Stimulated activated CD8-positive, alpha-beta memory T cell treated with anti-CD3 and anti-CD28 coated beads, Interleukin-12 subunit alpha, Interleukin-12 subunit beta, amount 100 ng/mL, for 24 hours (primary cell): Measurements from ENCODE around the gene CCDC177.
"Not testable (repeated sequence)": the region's sequence is repeated elsewhere in the genome, so short reads cannot be mapped to it uniquely, and the experiment has no call there.

Source experiments
- DNase-seq: peaks from one replicate; pipeline ENCODE4 v3.0.0-alpha.2; 2020; ENCODE audit errors: extremely low read depth

The CCDC177 gene

DNA sequence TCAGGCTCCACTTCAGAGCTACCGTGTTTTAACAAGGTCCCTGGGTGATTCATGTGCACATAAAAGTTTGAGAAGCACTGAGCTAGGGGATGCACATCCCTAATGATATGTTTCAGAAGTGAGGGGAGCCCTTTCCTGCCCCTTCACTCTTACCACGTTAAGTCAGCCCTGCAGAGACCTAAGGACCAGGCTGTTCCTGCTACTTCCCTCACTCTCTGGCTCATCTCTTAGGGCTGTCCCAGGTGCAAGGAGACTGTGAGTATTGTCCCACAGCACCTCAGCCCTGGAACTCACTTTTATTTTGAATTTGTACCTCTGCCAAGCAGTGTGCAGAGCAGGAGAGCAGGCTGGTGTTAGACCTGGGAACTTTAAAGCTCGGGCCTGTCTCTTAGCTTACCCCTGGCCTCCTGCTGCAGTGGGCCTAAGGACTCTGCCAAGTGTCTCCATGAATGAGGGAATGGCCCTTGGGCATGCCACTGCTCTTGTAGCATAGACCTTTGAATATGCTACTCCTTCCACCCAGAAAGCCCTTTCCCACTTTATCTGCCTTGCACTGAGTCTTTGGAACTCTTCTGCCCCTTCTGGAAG lies 25.7 kb upstream of the CCDC177 start:
- no peak for DNase-seq

DNA sequence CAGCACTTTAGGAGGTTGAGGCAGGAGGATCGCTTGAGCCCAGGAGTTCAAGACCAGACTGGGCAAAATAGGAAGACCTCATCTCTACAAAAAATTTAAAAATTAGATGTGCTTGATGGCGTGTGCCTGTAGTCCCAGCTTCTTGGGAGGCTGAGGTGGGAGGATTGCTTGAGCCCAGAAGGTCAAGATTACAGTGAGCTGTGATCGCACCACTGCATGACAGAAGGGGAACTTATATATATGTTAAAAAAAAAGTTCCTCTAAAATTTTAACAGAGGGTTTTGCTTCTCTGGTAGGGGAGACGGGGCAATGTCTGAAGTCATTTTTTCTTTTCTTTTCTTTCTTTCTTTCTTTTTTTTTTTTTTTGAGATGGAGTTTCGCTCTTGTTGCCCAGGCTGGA lies 24.8 kb upstream of the CCDC177 start:
- not testable (repeated sequence) for DNase-seq

DNA sequence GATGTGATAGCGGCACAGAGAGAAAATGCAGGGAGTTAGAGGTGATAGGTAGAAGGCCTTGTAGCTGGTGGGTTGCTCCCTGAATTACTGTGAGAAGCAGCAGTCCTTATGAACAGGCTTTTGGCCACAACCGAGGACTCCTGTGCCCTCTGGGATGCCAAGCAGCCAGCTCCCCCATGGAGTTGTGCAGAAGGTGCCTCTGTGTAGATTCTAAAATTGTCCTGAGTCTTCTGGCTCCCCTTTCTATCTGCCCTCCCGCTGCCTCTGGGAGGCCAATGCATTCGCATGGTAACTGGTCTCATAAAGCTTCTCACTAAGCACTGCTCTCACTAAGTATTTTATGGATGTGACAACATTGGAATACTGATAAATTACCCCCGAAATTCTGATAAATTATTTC lies 20.7 kb upstream of the CCDC177 start:
- DNase-seq, result no peak

DNA sequence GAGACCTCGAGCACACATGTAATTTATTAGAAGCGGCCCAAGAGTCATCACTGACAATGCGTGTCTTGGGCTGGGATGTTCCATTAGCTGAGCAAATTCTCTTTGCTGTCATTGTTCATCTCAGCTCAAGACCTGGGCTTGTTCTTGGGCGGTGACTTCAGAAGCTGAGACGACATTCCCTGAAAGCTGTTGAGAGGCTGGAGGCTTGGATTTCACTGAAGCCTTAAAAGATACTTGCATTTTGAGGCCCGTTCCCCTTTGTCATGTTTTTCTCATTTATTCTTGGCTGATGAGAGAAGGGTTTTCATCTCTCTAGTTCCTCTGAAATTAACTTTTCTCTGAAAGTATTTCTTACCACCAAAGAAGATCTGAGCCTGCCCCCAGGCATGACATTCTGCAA lies 20.2 kb upstream of the CCDC177 start:
- no peak for DNase-seq

DNA sequence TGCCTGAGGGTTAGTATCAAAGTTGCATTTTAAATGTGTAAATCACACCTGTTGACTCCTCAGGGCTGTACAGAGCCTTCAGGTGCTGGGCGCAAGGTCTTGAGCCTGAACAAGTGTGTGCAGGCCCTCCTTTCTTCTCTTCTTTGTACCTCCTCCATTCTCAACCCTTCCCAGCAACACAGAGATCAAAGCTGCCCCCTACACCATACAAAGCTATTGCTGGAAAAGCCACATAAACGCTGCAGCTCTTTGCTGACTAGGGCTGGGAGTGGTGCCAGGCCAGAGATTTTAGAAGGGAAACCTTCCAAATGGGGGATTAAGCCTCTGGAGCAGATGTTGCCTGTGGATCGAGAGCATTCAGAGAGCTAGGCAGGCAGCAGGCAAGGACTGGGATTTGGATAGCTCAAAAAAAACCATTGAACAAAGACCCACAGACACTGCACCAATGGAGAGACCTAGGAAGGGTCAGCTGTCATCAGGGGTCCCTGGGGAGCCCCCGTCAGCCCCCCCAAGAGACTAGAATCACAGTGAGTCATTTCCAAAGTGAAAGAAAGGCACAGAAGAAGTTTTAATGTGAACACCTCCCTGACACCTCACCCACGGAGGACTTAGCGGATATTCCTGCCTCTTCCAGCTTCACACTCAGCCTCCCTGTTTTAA lies 18.5 kb upstream of the CCDC177 start:
- no peak for DNase-seq

DNA sequence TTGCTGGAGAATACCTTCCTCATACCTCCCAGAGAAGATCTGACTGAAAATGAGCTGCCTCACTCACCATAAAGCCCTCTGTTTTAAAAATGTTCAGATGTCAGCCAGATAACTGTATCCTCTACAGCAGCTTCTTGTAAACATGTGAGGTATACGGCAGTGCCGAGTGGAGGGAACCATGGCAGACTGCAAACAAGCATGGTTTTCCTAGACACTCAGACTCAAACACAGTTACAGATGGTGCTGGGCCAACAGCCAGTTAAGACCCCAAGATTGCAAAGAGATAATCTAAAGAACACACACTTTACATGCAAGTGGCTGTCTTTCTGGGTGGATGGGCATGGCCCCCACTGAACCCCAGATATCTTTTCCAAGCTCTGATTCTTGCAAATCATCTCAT lies 16.6 kb upstream of the CCDC177 start:
- no peak for DNase-seq

DNA sequence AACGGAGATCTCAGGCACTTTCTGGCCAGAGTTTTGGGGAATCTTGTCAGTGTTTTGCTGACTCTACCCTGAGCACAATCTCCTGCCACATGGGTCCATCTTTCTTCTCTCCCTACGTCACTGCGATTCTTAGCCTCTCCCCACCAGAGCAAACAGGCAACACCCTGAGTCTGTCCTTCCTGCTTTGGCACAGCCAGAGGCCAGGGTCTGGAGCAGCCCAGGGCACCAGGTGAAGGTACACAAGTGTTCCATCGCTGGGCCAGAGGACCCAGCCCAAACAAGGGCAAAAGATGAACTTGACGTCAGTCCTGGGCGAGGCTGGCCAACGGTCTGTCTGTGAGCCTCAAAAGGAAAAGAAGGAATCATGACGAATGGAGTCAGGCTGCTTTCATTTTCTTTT lies 12.7 kb upstream of the CCDC177 start:
- no peak for DNase-seq

DNA sequence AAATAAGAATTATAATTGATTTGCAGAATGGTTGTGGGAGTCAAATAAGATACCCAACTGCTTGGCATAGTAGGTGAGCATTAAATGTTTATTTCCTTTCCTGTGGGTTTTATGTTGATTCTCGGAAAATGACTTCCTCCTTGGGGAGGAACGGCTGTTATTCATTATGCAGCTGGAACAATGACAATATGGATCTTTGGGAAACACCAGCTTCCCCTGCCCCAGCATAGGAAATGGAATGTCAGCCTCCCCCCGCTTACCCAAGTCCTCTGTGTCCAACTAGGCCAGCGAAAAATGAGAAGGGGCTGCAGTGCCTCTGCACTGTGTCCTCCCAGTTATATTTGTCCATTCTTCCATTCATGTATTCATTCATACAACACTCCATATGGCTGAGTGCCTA lies 11.7 kb upstream of the CCDC177 start:
- DNase-seq, result no peak

DNA sequence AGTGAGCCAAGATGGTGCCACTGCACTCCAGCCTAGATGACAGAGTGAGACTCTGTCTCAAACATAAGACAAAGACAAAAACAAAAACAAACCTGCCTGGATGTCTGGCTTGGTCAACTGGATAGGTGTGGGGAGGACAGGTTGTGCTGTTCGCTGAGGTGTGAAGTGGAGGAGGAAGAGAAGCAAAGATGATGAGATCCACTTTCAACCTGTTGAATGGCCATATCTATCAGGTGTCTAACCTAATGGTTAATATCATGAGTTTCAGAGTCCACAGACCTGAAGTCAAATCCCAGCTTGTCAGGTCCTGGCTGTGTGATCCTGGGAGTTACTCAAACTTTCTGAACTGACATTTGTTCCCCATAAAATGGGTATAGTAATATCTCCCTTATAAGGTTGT lies 9.7 kb upstream of the CCDC177 start:
- DNase-seq, result no peak

DNA sequence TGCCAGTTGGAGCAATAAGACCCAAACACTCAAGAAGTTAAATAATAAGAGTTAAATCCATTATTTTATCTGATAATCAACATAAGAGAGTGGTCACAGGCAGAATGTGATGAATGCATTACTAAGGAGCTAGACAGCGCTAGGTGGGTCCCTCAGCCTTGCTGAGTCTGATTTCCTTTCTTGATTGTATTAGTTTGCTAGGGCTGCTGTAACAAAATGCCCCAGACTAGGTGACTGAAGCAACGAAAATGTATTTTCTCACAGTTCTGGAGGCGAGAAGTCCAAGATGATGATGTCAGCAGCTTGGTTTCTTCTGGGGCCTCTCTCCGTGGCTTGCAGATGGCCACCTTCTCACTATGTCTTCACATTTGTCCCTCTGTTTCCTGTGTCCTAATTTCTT lies 8.2 kb upstream of the CCDC177 start:
- DNase-seq, result no peak

DNA sequence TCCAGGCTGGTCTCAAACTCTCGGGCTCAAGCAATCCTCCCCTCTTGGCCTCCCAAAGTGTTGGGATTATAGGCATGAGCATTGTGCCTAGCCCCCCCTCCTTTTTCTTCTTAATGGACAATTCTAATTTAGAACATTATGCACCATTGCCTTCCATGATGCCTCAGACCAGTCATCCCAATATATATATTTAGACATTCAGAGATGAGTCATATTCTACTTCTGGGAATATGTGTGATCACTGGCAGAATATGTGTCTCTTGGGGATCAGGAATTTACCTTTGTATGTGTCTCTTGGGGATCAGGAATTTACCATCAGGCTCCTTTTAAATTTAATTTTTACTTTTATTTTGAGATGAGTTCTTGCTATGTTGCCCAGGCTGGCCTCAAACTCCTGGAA lies 7.5 kb upstream of the CCDC177 start:
- DNase-seq, result no peak

DNA sequence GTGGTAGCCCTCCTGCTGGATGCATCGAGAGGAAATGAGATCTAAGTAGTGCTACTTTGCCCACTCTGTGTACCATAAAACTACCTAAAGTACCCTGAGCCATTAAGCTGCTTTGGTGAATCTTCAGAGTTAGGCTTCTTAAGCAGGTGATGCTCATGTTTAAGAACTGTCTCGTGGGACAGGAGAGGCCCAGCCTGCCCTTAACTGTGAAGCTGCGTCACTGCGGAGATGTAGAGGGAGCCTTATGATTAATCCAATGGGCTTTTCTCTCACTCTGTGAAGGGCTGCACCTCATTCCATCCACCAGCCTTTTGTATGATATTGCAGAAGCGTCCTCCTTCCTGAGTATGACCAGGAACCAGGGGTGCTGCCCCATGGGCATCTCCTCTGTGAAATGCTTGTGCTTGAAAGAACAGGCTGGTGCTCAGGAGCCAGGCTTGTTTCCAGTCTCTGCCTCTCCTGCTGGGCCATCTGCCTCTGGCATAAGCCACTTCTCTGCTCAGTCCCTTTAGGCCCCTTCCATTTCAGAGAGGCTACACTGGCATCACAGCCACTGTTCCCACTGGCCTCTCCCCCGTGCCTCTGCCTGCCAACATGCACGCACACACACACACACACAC lies 6.8 kb upstream of the CCDC177 start:
- no peak for DNase-seq

DNA sequence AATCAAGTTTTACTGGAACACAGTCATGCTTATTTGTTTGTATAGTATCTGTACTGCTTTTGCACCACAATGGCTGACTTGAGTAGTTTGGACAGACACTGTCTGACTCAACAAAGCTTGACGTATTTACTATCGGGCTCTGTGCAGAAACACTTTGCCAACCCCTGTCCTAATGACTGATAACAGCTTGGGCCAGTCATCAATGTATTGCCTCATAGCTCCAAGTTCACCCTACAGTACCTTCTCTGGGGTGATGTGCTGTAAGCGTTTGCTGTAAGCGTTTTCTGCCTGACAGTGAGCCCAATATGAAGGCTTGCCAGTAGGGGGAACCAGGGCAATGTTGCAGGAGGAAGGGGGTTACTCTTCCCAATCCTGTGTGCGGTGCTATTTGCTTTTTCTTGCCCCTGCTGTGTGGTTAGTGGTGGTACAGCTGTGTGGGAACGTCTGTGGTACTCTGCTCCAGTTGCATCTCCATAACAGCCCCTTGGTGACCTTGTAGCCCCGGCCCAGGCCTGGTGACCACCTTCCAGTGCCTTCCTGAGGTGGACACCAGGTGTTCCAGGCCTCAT lies 5.4 kb upstream of the CCDC177 start:
- DNase-seq, result no peak

DNA sequence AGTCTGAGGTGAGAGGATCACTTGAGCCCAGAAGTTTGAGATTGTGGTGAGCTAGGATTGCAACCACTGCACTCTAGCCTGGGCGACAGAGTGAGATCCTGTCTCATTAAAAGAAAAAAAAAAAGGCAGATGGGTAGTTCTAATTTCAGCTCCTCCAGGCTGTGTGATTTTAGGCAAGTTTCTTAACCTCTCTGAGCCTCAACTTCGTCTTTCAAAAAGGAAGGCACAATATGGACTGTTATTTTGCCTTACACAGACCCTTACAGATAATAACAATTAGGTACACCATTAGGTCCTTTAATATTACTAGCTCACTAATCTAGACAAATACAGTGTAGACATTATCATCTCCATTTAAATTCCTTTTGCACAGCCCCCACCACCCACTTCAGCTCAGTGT lies 4.8 kb upstream of the CCDC177 start:
- no peak for DNase-seq

DNA sequence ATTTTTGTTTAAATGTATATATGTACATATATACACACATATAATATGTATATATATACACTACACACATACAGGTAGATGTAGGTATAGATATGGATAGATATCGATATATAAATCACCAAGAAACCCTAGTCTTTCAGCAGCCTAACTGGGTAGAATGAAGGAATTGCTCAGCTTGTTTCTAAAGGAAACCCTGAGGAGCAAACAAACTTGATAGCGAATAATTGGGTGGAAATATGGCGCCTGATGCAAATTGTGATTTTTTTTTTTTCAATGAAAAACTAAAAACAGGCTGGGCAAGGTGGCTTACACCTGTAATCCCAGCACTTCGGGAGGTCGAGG lies 254 bp upstream of the CCDC177 start:
- DNase-seq, result no peak

DNA sequence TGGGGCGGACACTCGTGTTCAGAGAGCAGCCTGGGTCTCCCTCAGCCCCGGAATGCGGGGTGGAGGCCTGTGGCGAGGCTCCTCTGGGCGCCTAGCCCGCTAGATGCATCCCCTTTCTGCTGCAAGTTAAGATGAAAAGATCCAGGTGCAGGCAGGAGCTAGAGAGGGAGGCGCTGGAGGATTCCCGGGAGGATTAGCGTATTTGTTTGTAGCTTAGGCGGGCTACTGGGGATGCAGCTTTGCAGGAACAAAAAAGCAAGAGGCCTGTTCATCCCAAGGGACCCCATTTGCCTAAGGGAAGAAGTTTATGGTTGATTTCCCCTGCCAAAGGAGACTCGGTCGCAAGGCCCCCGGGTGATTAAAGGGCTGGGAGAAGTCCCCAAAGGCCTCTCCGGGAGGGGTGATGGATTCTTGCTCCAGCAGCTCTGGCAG lies 824 bp downstream of the CCDC177 start:
- no peak for DNase-seq

DNA sequence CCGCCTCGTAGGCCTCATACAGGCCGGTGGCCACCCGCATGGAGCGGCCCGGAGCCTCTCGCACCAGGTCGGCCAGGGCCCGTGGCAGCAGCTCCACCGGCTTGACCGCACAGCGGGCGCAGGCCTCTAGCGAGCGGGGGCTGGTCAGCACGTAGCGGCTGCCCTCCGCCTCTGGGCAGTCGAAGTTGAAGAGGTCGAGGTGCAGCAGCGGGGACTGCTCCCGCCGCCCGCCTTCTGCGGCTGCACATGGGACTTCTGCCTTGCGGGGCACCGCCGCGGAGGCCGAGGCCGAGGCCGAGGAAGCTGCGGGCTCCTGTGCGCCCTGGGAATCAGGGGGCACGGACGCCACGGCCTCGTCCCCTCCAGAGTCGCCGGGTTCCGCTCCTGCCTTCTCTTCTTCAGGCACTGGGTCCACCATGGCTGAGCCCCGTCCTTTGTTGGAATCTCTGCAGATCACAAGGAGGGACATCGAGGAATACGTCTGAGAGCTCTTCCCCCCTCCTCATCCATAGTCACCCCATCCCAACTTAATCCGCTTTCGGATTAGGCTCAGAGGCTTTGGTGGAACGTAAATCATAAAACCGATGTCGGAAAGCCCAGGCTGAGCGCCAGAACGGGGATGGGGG lies 1.4 kb downstream of the CCDC177 start:
- DNase-seq, result no peak

DNA sequence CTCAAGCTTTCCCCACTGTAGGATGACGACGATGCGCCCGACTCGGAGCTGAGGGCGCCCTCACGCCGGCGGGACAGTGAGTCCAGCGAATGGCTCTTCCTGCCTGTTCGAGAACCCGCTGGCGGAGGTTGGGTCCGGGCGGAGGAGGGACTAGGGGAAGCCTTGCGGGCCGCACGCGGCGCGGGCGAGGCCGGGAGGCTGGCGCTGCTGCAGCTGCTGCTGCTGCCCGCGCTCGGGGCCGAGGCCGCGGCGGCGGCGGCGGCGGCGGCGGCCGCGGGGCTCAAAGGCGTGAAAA lies 1.9 kb downstream of the CCDC177 start:
- DNase-seq, result no peak

DNA sequence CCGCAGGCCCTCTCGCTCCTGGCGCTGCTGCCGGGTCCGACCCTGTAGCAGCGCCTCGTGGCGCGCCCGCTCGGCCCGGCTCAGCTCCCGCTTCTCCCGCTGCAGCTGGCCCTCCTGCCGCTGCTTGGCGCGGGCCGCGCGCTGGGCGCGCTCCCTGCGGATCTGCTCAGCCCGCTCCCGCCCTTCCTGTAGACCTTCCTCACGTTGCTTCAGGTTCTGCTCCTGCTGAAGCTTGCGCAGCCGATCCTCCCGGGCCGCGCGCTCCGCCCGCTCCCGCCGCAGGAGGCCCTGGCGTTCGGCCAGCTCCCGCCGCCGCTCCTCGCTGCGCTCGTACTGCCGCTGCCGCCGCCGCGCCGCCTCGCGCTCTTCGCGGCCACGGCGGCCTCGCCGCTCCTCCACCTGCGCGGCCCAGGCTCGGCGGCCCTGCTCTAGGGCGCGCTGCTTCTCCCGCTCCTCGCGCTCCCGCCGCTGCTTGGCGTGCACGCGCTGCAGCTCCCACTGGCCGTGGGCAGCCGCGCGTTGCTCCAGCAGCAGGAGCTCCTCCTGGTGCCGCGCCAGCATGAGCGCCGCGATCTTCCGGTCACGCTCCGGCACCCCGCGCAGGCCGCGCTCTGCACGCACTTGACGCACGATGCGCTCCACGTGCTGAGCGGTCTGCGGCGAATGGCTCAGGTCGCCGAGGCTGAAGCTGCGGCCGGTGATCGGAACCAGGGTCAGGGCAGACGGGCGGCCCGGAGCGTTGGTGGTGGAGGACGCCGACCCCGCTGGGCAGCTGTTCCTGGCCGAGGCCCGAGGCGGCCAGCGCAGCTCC lies 2.4 kb downstream of the CCDC177 start:
- DNase-seq, result no peak

DNA sequence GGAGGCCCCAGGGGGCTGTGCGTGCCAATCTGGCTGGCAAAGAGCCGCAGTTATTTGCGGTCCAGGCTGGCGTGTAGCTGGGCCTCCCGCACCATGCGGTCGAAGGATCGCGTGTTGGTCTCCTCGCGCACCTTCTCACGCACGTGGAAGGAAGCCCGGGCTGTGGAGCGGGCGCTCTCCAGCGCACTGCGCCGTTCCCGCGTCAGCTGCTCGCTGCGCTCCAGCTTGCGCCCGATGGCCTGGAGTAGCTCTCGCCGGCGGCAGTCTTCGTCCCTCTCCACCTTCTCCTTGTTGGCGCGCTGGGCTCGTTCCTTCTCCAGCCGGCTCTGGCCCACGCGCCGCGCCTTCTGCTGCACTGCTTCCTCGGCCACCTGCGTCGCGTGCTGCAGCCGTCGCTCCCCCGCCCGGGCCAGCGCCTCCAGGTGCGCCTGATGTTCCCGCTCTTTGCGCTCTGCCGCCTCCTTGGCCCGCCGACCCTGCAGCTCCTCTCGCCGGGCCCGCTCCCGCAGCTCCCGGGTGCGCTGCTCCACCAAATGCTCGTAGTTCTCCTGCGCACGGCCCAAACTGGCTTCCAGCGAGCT lies 3.1 kb downstream of the CCDC177 start:
- no peak for DNase-seq

DNA sequence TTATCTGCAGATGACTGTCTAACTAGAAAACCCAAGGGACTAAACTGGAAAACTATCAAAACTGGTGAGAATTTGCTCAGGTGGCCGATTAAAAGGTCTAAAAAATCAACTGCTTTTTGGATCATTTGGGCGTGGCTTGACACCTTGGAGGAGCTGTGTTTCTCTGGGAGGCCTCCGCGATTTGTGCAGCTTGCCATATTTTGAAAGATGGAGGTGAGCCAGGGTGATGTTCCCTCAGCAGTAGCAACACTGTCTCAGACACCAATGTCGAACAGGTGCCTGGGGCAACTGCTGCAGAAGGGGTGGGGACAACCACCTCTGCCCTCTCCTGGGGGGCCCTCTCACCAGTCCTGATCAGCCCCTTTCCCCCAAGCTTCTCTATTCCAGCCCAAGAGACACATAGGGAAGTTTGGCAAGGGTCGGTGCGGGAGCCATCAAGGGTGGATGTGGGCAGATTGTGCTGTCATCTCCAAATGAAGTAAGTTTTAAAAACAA lies 3.8 kb downstream of the CCDC177 start:
- no peak for DNase-seq

DNA sequence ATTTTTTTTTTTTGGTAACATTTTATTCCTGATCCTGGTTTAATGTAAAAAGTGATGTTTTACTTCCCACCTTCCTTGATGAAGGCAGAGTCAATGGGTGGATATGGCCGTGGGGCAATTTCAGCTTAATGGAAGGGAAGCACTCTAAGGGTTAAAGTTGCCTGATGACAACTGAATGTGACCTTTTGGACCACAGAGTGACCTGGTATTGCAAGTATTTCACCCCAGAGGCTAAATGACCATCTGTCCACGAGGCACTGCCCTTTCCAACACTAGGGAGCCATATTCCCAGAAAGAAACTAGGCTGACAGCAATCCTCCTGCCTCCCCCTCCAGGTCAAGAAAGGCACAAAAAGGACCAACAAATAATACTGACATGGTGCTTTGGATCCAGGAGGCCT lies 4.8 kb downstream of the CCDC177 start:
- no peak for DNase-seq
